HEK293 (cell line): ENCODE measurements around the gene PLAAT4.

ENCODE experiments used
- CTCF ChIA-PET: fragments of 350-600 bp; formaldehyde crosslinking; extraction: SDS; loops from one replicate; lab custom pipeline; 2021; ENCODE audit warnings: antibody characterized with exemption; lab: Yijun Ruan, JAX
- POLR2A ChIA-PET: fragments of 300-600 bp; formaldehyde crosslinking; extraction: SDS; loops from one replicate; lab custom pipeline; 2020; ENCODE audit warnings: antibody characterized with exemption, inconsistent platforms; lab: Yijun Ruan, JAX
- H3K27ac ChIP-seq: fragments of 200-500 bp; sonication (Bioruptor generic); 2 replicates; pipeline ENCODE4 v1.5.1; 2014; ENCODE audit warnings: low read depth, low read length, control low read depth, inconsistent platforms; ENCODE audit errors: extremely low read depth
- H3K36me3 ChIP-seq, 2 experiments: fragments of 200-500 bp in 1 of 2; sonication (Bioruptor generic) in 1 of 2; 1 replicate in 1 of 2; 2 replicates in 1 of 2; pipeline ENCODE4 v1.5.1; 2014 to 2017; ENCODE audit warnings: inconsistent platforms in 2 of 2, low read length in 2 of 2; ENCODE audit not compliant: control insufficient read depth in 2 of 2, insufficient read depth in 1 of 2
- H3K4me1 ChIP-seq: fragments of 200-500 bp; sonication (Bioruptor generic); 2 replicates; pipeline ENCODE4 v1.5.1; 2014; ENCODE audit warnings: mild to moderate bottlenecking, low read length, inconsistent platforms; ENCODE audit not compliant: control insufficient read depth, insufficient read depth
- H3K4me3 ChIP-seq: 2 replicates; pipeline ENCODE4 v1.5.1; 2011; ENCODE audit warnings: low read depth, mild to moderate bottlenecking, control low read depth, low read length, moderate library complexity
- H3K9me3 ChIP-seq: fragments of 200-500 bp; sonication (Bioruptor generic); 2 replicates; pipeline ENCODE4 v1.5.1; 2014; ENCODE audit warnings: low read depth, low read length, inconsistent platforms; ENCODE audit not compliant: control insufficient read depth, insufficient read depth
- OVOL3 ChIP-seq: fragments of 450-650 bp; formaldehyde crosslinking; IDR thresholded peaks from 2 replicates; pipeline ENCODE4 v1.5.1; 2016; ENCODE audit warnings: missing biosample characterization, missing genetic modification characterization
- REPIN1 ChIP-seq: fragments of 450-650 bp; formaldehyde crosslinking; IDR thresholded peaks from 2 replicates; pipeline ENCODE4 v1.5.1; 2017; ENCODE audit warnings: missing biosample characterization, missing genetic modification characterization, low read depth
- YY1 ChIP-seq: fragments of 450-650 bp; formaldehyde crosslinking; IDR thresholded peaks from 2 replicates; pipeline ENCODE4 v1.5.1; 2018; ENCODE audit warnings: missing biosample characterization, missing genetic modification characterization
- ZBTB21 ChIP-seq: fragments of 450-650 bp; formaldehyde crosslinking; IDR thresholded peaks from 2 replicates; pipeline ENCODE4 v1.5.1; 2017; ENCODE audit warnings: missing biosample characterization, missing genetic modification characterization
- ZBTB48 ChIP-seq: fragments of 450-650 bp; formaldehyde crosslinking; IDR thresholded peaks from 2 replicates; pipeline ENCODE4 v1.5.1; 2016; ENCODE audit warnings: missing biosample characterization, missing genetic modification characterization
- ZNF10 ChIP-seq: fragments of 450-650 bp; formaldehyde crosslinking; IDR thresholded peaks from 2 replicates; pipeline ENCODE4 v1.5.1; 2017; ENCODE audit warnings: missing biosample characterization, missing genetic modification characterization
- ZNF16 ChIP-seq: fragments of 450-650 bp; formaldehyde crosslinking; IDR thresholded peaks from 2 replicates; pipeline ENCODE4 v1.5.1; 2016; ENCODE audit warnings: low read depth, missing biosample characterization, missing genetic modification characterization
- ZNF239 ChIP-seq: fragments of 450-650 bp; formaldehyde crosslinking; IDR thresholded peaks from 2 replicates; pipeline ENCODE4 v1.5.1; 2016; ENCODE audit warnings: missing biosample characterization, missing genetic modification characterization
- ZNF302 ChIP-seq: fragments of 450-650 bp; formaldehyde crosslinking; IDR thresholded peaks from 2 replicates; pipeline ENCODE4 v1.5.1; 2016; ENCODE audit warnings: missing biosample characterization, missing genetic modification characterization, low read depth
- ZNF311 ChIP-seq: fragments of 450-650 bp; formaldehyde crosslinking; IDR thresholded peaks from 2 replicates; pipeline ENCODE4 v1.5.1; 2017; ENCODE audit warnings: missing biosample characterization, missing genetic modification characterization, borderline replicate concordance
- ZNF626 ChIP-seq: fragments of 450-650 bp; sonication (Bioruptor Pico); formaldehyde crosslinking; IDR thresholded peaks from 2 replicates; pipeline ENCODE4 v1.5.1; 2018; ENCODE audit warnings: missing biosample characterization, missing genetic modification characterization, inconsistent platforms
- ZNF664 ChIP-seq: fragments of 450-650 bp; formaldehyde crosslinking; IDR thresholded peaks from 2 replicates; pipeline ENCODE4 v1.5.1; 2016; ENCODE audit warnings: missing biosample characterization, missing genetic modification characterization
- ZNF76 ChIP-seq: fragments of 450-650 bp; formaldehyde crosslinking; IDR thresholded peaks from 2 replicates; pipeline ENCODE4; 2016; ENCODE audit warnings: low read depth, missing biosample characterization, missing genetic modification characterization, borderline replicate concordance
- ZNF776 ChIP-seq: fragments of 450-650 bp; formaldehyde crosslinking; IDR thresholded peaks from 2 replicates; pipeline ENCODE4 v1.5.0; 2017; ENCODE audit warnings: missing biosample characterization, missing genetic modification characterization, borderline replicate concordance
- ZNF777 ChIP-seq: fragments of 450-650 bp; formaldehyde crosslinking; IDR thresholded peaks from 2 replicates; pipeline ENCODE4 v1.5.1; 2017; ENCODE audit warnings: missing biosample characterization, missing genetic modification characterization, borderline replicate concordance
- ZNF830 ChIP-seq: fragments of 450-650 bp; IDR thresholded peaks from 2 replicates; pipeline ENCODE4 v1.5.0; 2018; ENCODE audit warnings: missing biosample characterization, missing genetic modification characterization, low read depth, mild to moderate bottlenecking, moderate library complexity
- ZNF837 ChIP-seq: fragments of 450-650 bp; formaldehyde crosslinking; IDR thresholded peaks from 2 replicates; pipeline ENCODE4 v1.5.1; 2016; ENCODE audit warnings: missing biosample characterization, missing genetic modification characterization
- TF ChIP-seq, protein P1 (sequence below): fragments of 450-650 bp; formaldehyde crosslinking; IDR thresholded peaks from 2 replicates; pipeline ENCODE4 v1.5.1; 2016; ENCODE audit warnings: missing biosample characterization, missing genetic modification characterization
- TF ChIP-seq, protein P2 (sequence below): fragments of 450-650 bp; formaldehyde crosslinking; IDR thresholded peaks from 2 replicates; pipeline ENCODE4 v1.5.1; 2016; ENCODE audit warnings: missing biosample characterization, missing genetic modification characterization

The PLAAT4 gene

DNA sequence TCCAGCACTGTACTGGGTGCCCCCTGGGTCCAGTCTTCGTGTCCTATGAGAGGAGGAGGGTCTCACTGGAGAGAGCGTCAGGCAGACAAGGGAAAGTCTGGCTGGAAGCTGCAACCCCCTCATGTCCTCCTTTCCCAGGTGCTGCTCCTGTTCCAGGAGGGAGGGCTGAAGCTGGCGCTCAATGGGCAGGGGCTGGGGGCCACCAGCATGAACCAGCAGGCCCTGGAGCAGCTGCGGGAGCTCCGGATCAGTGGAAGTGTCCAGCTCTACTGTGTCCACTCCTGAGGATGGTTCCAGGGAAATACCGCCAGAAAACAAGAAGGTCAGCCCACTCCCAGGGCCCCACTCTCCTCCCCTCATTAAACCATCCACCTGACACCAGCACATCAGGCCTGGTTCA, 20.5 kb upstream of the PLAAT4 start (continued):
- TF ChIP-seq OVOL3 (tag by site-specific recombination) (no peak), ZNF302 (tag by site-specific recombination) (no peak), ZNF776 (tag by site-specific recombination) (no peak), ZNF626 (tag by site-specific recombination) (no peak), ZNF16 (tag by site-specific recombination) (no peak), ZBTB48 (no peak)

DNA sequence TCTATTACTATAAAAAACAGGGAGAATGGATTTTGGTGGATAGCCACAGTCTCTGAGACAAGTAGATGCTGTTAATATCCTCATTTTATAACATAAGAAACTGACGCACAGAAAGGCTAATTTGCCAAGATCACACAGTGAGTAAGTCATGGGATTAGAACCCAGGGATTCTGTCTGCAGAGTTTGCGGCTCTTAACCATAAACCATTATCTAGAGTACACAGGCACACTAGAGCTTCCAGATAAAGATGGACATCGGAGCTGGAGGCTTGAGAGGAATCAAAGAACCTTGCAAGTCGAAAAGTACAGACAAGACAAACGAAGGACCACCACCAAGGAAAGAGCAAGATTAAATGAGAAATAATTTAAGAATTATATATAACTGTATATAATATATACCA, 19.5 kb upstream of the PLAAT4 start:
- POLR2A ChIA-PET: no interaction called here
- Histone ChIP-seq H3K27ac (no peak overlapping the region), H3K9me3 (no peaks in the 10 kb centered on the region)
- TF ChIP-seq, protein P1, sequence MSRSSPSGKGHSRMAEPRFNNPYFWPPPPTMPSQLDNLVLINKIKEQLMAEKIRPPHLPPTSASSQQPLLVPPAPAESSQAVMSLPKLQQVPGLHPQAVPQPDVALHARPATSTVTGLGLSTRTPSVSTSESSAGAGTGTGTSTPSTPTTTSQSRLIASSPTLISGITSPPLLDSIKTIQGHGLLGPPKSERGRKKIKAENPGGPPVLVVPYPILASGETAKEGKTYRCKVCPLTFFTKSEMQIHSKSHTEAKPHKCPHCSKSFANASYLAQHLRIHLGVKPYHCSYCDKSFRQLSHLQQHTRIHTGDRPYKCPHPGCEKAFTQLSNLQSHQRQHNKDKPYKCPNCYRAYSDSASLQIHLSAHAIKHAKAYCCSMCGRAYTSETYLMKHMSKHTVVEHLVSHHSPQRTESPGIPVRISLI: no peak
- no peak for TF ChIP-seq ZNF830 (tag by site-specific recombination)
- TF ChIP-seq ZNF777: no peak
- TF ChIP-seq, all 188 proteins: peak for 0
- Histone ChIP-seq H3K4me1 (no peaks in the 10 kb centered on the region), H3K4me3 (no peak overlapping the region), H3K36me3 (no peaks in the 10 kb centered on the region)
- CTCF ChIA-PET: no interaction called here

DNA sequence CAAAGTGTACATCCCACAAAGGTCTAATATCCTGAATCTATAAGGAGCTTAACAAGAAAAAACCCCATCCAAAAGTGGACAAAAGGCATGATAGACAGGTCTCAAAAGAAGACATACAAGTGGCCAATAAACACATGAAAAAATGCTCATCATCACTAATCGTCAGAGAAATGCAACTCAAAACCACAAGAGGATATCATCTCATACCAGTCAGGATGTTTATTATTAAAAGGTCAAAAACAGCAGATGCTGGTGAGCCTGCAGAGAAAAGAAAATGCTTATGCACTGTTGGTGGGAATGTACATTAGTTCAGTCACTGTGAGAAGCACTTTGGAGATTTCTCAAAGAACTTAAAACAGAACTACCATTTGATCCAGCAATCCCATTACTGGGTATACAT, 18.1 kb upstream of the PLAAT4 start:
- POLR2A ChIA-PET: no interaction called here

DNA sequence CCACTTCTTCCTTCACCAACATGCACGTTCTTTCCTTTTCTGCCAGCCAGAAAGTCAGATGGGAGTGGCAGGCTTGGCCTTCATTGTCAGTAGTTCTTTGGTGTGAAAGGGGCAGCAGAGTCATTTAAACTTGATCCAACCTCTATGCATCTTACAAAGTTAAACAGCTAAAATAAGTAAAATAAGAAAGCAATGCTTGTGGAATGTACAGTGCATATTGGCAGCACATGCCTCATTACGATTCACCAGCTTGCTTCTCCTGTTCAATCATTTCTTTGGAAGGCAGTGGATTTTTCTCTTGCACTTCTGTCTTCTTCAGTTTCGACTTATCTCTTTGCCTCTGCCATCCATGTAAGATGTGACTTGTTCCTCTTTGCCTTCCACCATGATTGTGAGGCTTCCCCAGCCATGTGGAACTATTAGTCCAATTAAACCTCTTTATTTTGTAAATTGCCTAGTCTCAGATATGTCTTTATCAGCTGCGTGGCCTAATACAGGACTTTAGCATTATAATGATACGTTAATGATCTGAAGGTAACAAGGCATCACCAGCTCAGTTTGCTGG, 15.9 kb upstream of the PLAAT4 start:
- no peak for TF ChIP-seq OVOL3 (tag by site-specific recombination)
- TF ChIP-seq ZNF837: no peak
- no peak for TF ChIP-seq ZNF664 (tag by site-specific recombination)
- TF ChIP-seq ZNF311 (tag by site-specific recombination): no peak
- no peak overlapping the region for H3K27ac ChIP-seq
- H3K9me3 ChIP-seq: no peaks in the 10 kb centered on the region
- no peaks in the 10 kb centered on the region for H3K36me3 ChIP-seq
- ChIA-PET CTCF (no interaction called here), POLR2A (no interaction called here)
- no peak overlapping the region for H3K4me3 ChIP-seq
- H3K4me1 ChIP-seq: no peaks in the 10 kb centered on the region

More for the DNA sequence above, 18.1 kb upstream of the PLAAT4 start:
- no peak for TF ChIP-seq ZNF837
- TF ChIP-seq ZBTB21: no peak
- TF ChIP-seq ZNF239 (tag by site-specific recombination): no peak
- no peak for TF ChIP-seq ZNF10 (tag by site-specific recombination)
- TF ChIP-seq, protein P2, sequence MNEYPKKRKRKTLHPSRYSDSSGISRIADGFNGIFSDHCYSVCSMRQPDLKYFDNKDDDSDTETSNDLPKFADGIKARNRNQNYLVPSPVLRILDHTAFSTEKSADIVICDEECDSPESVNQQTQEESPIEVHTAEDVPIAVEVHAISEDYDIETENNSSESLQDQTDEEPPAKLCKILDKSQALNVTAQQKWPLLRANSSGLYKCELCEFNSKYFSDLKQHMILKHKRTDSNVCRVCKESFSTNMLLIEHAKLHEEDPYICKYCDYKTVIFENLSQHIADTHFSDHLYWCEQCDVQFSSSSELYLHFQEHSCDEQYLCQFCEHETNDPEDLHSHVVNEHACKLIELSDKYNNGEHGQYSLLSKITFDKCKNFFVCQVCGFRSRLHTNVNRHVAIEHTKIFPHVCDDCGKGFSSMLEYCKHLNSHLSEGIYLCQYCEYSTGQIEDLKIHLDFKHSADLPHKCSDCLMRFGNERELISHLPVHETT (tag by site-specific recombination): no peak
- no peak for TF ChIP-seq ZNF16 (tag by site-specific recombination)
- no peak for TF ChIP-seq REPIN1 (tag by site-specific recombination)
- TF ChIP-seq YY1 (tag by site-specific recombination): no peak
- TF ChIP-seq ZNF76: no peak
- TF ChIP-seq, all 188 proteins: peak for 0
- no peaks in the 10 kb centered on the region for H3K9me3 ChIP-seq
- CTCF ChIA-PET: no interaction called here
- H3K36me3 ChIP-seq: no peaks in the 10 kb centered on the region
- H3K27ac ChIP-seq: no peak overlapping the region
- no peaks in the 10 kb centered on the region for H3K4me1 ChIP-seq
- H3K4me3 ChIP-seq: no peak overlapping the region
